ENCODE data around the gene MAP2K5.

Gene MAP2K5

DNA sequence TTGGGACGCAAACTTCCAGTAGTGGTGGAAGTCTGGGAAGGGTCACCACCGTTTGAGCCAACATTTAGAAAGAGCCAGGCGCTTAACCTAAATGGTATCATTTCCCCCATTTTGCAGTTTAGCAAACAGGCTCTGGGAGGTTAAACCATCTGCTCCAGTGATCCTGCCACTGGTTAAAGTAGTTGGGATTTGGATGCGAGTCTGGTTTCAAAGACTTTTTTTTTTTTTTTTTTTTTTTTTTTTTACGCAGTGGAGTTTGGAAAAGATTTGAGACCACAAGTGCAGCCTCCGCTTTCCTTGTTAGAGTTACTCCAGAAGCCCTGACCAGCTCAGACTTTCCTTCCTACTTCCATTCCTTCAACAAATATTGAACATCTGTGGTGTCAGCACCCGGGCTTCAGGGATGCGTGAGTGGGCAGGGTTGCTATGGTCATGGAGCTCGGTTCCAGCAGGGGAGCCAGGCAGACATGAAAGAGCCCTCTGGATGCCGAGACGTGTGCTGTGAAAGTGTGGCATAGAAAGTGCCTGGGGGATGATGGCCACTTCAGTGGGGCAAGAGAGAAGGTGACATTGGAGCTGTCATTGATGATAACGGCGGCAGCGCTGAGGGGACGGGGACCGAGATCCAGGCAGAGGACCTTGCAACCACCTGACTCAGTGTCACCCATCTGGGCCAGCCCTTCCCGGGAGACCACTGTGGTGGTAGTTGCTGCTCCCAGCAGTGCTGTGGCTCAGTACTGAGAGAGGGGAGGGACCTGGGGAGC lies 298.4 kb downstream of the MAP2K5 start:
- FAIRE-seq, result no peak
- DNase-seq (ENCODE audit: extremely low spot score, insufficient read length, low read depth), result no peak

- no peak for FAIRE-seq
- no peak for DNase-seq (ENCODE audit: extremely low spot score, insufficient read length, low read depth)
Observed at GRCh38 chr15:67841513-67841762, 298.9 kb downstream of the MAP2K5 start.

DNA sequence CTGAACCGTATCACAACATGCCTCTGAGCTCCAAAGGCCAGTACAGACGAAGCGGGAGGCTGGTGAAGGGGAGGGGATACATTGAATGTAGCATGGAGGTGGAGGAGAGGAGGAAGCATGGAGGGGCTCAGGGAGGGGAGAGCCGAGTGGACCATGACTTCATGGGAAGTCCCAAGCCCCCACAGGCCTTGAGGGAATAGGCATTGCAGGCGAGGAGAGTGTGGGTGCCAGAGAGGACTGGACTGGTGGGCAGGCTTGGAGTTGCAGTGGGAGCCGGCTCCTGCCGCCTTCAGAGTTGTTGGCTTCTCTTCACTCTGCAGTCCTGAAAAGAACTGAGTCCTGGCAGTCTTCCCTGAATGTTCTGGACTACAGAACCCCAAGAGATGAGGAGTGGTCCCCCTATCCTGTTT lies 300.6 kb downstream of the MAP2K5 start:
- FAIRE-seq (no peak), DNase-seq (ENCODE audit: extremely low spot score, insufficient read length, low read depth) (no peak)

DNA sequence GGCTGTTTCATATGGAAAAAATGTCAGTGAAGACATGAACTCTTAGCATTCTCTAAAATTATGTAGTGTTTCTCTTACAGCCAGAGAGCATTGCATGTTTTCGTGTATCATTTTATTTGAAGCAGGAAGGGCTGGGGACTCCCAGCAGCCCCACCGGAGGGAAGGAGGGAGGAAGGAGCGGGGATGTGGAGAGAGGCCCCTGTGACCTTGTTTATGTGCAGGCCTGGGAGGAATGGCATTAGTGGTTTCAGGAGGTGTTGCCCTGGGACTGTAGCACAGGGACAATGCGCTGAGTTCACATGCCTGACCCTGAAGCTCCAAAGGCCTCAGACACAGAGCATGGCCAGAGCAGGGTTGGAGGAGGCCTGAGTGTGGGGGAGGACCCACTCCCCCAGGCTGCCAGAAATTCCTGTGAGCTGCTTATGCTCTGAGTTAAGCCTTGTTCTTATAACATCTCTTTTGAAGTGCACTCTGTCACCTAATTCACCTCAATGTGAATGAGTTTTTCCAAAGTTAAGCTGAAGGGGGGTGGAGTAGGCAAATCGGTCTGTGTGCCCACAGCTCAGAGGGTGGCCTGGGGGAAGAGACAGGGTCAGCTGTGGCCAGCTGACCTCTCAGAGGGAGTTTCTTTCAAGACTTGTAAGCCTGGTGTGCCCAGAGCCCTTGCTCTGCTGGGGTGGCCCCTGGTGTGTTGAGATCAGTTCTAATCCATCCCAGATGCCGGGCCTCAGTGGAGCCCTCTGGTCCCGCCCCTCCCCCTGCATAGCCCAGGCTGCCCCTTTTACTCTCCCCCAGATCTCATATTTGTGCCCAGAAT lies 301.3 kb downstream of the MAP2K5 start:
- no peak for FAIRE-seq

GRCh38 chr15:67845974-67846373 lies 303.5 kb downstream of the MAP2K5 start:
- FAIRE-seq, result no peak
- DNase-seq (ENCODE audit: extremely low spot score, insufficient read length, low read depth), result no peak

More for the DNA sequence above, 301.3 kb downstream of the MAP2K5 start:
- DNase-seq (ENCODE audit: extremely low spot score, insufficient read length, low read depth), result no peak

- no peak for FAIRE-seq
- no peak for DNase-seq (ENCODE audit: extremely low spot score, insufficient read length, low read depth)
Observed at GRCh38 chr15:67849538-67849937, 307.0 kb downstream of the MAP2K5 start.

DNA sequence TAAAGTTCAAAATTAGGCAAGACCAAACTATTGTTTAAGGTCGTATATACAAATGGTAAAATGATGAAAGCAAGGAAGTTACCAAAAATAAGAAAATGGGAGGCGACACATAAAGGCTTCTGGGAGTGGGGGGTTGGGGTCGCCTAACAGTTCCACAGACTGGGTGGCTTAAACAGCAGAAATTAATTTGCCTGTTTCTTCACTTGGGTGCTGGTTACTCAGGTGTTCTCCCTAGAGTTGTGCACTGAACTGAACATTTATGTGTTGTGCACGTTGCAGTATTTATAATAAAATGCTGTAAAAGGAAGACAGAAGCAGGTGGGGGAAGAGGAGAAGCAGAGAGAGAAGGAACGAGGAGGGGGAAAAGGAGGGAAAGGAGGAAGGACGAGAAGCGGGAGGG lies 307.8 kb downstream of the MAP2K5 start:
- no peak for FAIRE-seq
- no peak for DNase-seq (ENCODE audit: extremely low spot score, insufficient read length, low read depth)

GRCh38 chr15:67850994-67851571 lies 308.6 kb downstream of the MAP2K5 start:
- FAIRE-seq (no peak), DNase-seq (ENCODE audit: extremely low spot score, insufficient read length, low read depth) (no peak)

DNA sequence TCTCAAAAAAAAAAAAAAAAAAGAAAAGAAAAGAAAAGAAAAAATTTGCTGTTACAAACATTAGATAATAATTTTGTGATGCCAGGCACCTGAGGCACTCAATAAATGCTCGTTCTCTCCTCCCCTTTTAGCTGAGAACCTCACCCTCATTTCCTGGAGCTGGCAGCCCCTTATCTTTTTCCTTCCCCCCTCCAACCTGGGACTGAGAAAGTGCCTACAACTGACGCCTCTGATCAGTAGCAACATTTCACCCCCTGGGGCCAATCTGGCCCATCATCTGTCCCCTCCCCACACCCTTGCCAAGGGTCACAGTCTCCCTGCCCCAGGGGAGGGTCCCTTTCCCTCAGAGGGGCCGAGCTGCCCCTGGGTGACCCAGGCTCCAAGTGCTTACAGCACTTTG lies 309.9 kb downstream of the MAP2K5 start:
- FAIRE-seq (no peak), DNase-seq (ENCODE audit: extremely low spot score, insufficient read length, low read depth) (no peak)

GRCh38 chr15:67853454-67853853 lies 311.0 kb downstream of the MAP2K5 start:
- no peak for FAIRE-seq
- DNase-seq (ENCODE audit: extremely low spot score, insufficient read length, low read depth), result no peak

GRCh38 chr15:67854358-67854757 lies 311.9 kb downstream of the MAP2K5 start:
- DNase-seq (ENCODE audit: extremely low spot score, insufficient read length, low read depth), result no peak
- FAIRE-seq, result no peak

DNA sequence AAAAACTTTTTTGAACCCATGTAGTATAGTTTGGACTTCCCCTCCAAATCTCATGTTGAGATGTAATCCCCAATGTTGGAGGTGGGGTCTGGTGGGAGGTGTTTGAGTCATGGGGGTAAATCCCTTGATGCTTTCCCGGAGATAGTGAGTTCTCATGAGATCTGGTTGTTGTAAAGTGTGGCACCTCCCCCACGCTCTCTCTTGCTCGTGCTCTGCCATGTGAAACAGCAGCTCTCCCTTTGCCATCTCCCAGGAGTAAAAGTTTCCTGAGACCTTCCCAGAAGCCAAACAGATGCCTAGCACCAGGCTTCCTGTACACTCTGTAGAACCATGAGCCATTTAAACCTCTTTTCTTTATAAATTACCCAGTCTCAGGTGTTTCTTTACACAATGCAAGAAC lies 313.3 kb downstream of the MAP2K5 start:
- DNase-seq (ENCODE audit: extremely low spot score, insufficient read length, low read depth) (no peak), FAIRE-seq (no peak)
